ENCODE results near the gene SERPINH1.

Gene SERPINH1
- 18.6 to 21.4 reads per million in 2 experiments for total RNA-seq

DNA sequence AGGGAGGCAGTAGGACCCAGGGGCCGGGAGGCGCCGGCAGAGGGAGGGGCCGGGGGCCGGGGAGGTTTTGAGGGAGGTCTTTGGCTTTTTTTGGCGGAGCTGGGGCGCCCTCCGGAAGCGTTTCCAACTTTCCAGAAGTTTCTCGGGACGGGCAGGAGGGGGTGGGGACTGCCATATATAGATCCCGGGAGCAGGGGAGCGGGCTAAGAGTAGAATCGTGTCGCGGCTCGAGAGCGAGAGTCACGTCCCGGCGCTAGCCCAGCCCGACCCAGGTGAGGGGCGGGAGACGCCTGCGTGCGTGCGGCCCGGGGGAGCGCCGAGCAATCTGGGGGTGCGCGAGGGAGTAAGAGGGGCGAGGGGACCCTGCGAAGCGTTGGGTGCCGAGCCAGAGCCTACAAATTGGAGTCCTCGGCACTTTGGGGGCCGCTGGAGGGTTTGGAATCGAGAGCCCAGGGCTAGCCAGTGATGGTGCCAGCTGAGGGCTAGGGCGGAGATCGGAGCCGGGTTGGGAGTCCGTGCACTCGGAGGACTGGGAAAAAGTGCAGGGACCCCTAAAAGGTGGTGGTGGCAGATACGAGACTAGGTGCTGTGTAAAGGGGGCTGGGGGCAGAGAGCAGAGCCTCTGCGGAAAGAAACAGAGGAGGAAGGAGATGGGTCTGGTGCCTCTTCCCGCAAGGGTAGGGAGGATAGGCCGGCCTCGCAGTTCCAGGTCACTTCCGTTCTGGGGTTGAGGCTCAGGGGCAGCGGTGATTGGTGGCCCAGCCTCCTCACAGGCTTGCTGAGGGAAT is at the start of gene SERPINH1:
Gene SERPINH1, plus strand, starts transcription at position 206 of the 788 bp plus-strand sequence. CDS start 4,097 bp downstream, outside the sequence.
- peak; percentile 32 for DNase-seq (ENCODE audit: low read depth)

DNA sequence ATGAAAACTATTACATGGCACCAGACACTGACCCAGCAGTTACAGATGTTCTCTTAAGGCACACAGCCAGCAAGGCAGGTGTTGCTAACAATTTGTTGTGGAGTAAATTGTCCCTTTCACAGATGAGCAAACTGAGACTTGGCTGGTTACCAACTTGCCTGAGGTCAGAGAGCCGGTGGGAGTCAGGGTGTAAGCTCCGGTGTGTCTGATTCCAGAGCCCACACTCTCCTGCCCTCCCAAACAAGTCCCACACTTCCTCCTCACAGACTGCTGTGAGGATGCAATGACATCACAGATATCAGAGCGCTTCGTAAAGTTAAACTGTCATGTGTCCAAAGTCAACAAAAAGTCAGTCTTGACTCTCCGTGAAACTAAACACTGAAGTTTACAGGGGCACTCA is 48.8 kb upstream of the SERPINH1 start:
- DNase-seq (ENCODE audit: low read depth), result no peak

DNA sequence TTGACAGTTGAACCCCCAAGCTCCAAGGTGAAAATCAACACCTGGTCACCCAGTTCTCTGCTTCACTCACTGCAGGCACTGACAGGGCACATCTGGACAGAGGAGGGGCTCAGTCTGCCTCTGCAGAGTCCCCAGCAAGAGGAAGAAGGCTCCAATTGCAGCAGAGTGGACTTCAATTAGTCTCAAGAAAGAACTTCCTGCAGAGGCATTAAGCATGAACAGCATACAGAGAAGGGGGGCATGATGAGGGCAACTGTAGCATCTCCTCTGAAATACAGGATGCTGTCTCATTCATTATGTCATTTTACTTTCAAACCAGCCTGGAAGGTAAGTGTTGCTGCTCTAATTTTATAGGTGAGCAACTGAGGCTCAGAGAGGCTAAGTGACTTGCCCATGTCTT is 47.5 kb upstream of the SERPINH1 start:
- DNase-seq (ENCODE audit: low read depth), result no peak

DNA sequence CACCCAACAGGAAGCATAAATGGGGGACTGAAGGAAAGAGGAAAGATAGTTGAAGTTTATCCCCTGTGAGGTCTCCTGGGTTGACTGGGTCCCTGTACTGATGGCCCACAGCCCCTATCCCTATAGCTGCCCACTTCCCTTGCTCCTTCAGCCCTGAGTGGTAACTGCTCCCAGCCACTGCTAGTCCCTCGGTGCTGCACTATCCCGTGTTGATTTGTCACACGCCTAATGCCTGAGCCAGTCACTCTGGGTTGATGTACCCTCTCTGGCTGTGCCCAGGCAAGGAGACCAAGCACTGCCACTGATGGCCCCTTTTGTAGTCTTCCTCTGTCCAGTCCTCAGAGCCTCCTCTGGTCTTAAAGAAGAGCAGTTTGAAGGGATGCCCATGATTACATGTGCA is 45.9 kb upstream of the SERPINH1 start:
- DNase-seq (ENCODE audit: low read depth), result no peak

DNA sequence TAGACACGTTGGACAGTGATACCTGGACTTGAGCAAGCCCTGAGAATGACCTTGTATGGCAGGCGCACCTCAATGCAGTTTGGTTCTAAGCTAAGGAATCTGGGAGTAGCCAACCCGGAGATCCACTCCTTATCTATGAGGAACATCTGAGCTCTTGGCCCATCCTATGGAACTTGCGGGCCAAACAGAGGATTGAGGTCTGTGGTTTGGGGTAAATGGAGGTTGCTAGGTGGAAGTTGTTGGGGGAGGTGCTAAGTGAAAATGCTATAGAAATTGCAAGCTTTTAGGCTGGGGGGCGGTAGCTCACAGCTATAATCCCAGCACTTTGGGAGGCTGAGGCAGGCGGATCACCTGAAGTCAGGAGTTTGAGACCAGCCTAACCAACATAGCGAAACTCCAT is 45.2 kb upstream of the SERPINH1 start:
- no peak for DNase-seq (ENCODE audit: low read depth)

DNA sequence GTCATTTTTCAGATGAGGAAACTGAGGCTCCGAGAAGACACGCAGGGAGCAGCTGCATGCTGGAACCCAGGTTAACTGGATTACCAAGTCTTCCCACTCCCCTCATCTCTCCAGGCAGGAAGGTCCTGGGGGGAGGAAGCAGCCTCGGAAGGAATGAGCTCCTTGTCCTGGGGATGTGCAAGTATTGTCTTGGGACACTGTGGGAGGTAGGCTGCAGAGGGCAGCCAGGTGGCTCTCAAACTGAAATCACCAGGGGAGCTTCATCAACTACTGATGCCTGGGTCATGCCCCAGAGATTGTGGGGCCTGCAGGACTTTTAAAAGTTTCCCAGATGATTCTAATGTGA is 43.9 kb upstream of the SERPINH1 start:
- no peak for DNase-seq (ENCODE audit: low read depth)

DNA sequence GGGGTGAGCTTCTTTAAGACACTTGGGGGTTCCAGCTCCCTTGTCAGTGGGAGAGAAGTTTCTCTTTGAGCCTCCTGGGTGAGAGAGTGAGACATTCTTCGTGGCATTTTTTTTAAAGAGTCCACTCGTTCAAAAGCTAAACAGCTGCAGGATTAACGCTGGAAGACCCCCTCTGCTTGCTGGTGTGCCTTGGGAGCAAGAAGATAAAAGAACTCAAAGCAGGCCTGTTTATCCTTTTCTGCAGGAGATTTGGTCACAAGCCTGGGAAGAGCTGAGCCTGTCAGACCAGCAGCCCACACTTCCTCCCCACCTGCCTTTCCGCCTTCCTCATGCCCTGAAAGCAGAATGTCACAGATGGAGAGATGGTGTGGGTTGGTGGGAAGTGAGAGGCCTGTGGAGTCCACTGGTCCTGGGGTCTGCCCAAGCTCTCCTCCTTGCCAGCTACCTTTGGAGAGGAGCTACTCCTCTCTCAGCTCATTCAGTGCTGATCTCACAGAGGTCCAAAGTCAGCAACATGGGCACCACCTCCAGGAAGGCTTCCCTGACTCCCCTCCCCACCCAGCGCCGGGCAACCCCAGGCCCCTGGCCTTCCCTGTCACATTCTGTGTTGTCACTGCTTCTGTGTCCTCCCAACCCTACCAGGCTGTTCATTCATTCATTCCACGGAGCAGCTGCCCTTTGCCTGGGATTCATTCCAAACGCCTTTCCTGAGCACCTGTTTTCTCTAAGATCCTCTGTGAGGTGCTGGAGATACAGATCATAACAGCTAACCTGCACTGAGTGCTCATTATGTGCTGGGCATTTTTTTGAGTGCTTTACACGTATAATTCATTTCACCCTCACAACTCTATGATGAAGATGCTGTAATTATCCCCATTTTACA is 43.0 kb upstream of the SERPINH1 start:
- DNase-seq (ENCODE audit: low read depth), result no peak

DNA sequence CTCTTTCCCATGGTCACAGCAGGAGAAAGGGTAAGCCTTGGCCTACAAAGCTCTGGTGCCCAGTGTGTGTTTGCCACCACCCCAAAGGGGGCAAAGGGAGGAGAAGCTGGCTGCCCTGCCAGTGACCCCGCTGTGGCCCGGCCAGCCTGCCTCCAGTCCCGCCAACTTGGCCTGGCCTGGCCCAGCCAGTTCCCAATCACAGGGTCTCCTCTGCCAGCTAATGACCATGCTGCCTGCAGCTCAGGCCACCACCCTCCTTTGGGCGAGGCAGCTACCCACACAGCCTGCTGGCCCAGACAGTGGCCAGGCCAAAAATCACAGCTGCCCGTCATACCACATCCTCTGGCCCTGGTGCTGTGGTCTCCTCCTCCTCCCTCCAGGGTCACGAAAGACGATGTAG is 41.4 kb upstream of the SERPINH1 start:
- no peak for DNase-seq (ENCODE audit: low read depth)

DNA sequence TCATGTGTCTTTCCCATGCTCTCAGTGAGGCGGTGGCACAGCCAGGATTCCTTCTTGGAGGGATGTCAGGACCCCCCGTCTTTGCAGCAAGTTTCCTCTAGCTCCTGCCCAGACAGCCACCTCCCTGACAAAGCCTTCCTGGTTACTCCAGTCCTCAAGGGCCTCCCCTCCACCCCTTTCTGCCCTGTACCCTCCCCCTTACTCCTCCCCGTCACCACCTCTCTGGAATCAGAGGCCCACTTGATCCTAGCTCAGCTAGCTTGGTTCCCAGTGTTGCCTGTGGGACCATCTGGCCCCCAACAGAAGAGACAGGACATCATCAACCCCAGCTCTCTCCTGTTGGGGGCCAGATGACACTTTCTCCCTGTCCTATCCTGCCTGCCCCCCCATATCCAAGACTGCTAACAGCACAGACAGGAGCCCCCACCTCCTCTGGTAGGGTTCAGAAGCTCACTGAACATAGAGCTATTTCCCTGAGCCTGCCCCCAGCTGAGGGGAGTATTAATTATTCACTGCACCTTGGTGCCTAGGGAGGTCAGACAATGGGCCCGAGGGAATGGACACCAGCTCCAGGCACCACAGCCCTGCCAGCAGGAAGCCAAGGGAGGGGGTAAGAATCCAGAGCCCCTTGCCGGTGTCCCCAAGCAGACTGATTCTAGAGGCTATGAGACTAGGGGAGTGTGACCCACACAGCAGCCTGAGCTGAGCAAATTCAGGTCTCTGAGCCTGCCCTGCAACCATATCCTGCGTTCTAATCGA is 39.6 kb upstream of the SERPINH1 start:
- no peak for DNase-seq (ENCODE audit: low read depth)

DNA sequence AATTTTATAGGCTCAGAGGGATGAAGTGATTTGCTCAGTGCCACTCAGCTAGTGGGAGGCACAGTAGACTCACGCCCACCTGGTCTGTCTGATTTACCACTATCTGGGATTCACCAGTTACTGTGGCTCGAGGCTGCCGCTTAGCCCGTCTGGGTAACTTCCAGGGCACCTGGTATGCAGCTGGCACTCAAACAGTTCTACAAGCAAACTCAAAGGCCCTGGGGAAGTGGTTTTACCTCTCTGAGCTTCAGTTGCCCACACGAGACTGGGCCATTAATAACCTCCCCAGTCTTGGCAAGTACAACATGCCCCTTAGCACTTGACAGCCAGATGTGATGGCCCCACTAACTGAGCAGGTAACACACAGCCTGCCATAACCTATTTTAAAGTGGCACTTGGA is 38.9 kb upstream of the SERPINH1 start:
- no peak for DNase-seq (ENCODE audit: low read depth)

DNA sequence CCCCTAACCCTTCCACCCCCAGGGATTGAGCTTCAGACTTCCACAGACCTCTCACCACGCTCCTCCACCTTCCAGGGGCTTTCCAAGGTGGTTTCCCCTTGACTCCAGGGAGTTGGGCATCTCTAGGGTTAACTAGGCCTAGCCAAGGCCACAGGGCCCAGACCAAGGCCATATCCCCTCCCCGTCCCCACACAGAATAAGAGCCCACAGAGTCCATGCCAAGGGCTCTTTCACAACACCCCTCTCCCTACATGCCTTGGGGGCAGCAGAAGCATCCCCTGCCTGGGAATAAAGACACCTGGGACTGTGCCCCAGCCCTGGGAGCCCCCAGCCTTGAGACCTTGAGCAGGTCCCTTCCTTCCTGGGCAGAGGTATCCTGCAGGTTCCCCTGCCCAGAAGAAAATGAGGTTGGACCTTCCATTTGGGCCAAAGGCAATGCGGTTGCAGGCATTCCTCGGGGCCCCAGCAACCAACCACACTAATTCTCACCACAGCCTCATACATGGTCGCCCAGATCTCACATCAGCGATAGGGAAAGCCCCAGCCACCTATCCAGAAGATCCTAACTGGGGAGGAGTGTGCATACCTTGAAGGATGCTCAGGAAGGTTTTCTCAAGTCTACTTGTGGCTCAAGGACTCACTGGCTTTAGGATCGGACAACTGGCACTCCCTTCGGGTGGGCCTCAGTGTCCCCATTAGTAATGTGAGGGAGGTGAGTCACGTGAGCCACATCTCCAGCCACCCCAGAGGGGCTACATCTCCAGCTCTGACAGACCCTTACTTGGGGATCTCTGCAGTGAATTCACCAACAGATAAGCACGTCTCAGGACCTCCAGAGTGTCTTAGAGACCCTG is 38.0 kb upstream of the SERPINH1 start:
- no peak for DNase-seq (ENCODE audit: low read depth)

DNA sequence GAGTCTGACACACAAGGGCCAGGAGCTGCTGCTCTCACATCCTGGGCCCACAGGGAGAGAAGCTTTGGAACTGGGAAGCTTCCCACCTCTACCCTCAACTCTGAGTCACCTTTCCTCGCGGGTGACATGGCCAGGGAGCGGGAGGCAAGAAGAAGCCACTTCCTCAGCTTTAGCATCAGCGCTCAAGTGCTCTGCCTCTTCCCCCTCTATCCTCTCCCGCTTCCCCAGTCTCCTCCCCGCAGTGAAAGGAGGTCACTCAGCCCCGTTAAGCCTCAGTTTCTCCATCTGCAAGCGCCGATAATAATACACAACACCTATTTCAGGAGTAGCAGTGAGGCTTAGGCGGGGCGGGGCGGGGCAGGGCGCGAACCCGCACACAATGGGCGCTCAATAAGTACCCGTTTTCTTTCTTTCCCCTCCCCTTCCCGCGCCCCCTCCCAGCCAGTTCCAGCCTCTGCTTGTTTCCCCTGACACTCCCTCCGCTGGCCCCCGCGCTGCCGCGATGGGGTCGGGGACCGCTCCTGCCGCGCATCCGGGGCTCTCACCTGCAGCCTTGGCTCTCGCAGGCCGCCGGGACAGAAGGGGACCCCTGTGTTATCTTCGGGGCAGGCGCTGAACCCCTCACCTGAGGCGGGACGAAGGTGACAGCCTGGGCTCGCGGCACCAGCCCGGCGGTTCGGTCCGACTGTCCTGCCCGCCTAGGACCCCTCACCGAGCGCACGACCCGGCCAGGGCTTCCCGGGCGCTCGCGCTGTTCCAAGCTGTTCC is 37.2 kb upstream of the SERPINH1 start:
- DNase-seq (ENCODE audit: low read depth), result peak; percentile 16

DNA sequence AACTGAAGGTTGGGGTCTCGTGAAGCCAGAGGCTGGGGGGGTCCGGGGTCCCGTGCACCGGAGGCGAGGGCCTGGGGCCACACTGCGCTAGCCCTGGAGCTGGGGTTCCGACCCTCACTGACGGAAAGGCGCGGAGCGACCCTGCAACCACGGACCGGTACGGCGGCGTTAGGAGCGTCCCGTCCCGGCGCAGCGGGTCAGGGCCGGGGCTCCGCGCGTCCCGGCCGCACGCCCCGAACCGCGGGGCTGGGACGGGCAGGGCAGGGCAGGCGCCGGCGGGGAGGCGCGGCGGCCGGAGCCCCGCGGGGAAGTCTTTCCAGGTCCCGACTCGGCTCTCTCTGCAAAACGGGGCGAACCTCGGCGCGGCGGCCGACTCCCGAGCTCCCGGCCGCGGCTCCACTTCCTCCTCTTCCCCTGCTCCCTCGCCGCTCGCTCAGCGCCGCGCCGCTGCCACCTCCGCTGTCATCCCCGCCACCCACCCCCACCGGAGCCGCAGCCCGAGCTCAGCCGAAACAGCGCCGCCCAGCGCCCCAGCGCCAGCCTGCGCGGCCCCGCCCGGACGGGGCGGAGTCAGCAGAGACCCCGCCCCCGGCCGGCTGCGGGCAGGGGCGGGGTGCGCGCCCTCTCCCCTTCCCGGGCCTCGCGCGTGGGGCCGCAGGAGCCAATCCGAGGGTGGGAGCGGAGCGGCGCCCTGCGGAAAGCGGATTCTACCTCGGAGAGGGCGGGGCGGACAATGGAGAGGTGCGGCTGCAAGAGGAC is 36.4 kb upstream of the SERPINH1 start, which contains the start of gene GDPD5:
Gene GDPD5, minus strand, starts transcription at position 509 of the 759 bp plus-strand sequence. CDS start 48,206 bp downstream, outside the sequence.
- DNase-seq (ENCODE audit: low read depth), result peak; percentile 80

DNA sequence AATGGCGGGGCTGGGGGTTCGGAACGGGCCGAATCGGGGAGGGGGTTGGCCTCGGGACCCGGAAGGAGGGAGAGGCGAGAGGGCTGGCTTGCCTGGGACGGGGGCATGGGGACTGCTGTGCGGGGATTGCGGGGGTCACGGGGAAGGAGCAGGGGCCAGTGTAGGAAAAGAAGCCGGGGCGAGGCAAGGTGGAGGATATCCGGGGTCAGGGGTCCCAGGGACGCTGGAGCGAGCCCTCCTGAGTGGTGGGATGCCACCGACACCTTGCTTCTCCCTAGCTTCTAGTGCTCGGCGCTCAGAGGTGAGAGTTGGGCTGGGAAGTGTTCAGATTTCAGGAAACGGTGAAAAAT is 35.9 kb upstream of the SERPINH1 start:
- no peak for DNase-seq (ENCODE audit: low read depth)

DNA sequence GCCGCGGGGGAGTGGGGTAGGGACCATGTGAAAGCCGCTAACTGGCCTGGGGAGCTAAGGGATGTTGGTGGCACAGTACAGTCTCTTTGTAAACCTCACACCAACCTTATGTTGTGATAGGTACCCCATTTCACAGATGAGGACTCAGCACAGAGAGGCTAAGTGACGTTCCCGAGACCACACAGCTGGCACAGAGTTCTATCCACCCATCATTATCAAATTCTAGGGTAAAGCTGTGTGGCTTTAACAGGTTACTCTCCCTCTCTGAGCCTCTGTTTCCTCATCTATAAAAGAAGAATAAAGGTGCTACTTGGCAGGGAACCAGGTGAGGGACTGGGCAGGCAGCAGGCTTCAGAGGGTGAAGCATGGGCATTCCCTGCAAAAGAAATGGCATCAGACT is 34.9 kb upstream of the SERPINH1 start:
- DNase-seq (ENCODE audit: low read depth), result no peak

DNA sequence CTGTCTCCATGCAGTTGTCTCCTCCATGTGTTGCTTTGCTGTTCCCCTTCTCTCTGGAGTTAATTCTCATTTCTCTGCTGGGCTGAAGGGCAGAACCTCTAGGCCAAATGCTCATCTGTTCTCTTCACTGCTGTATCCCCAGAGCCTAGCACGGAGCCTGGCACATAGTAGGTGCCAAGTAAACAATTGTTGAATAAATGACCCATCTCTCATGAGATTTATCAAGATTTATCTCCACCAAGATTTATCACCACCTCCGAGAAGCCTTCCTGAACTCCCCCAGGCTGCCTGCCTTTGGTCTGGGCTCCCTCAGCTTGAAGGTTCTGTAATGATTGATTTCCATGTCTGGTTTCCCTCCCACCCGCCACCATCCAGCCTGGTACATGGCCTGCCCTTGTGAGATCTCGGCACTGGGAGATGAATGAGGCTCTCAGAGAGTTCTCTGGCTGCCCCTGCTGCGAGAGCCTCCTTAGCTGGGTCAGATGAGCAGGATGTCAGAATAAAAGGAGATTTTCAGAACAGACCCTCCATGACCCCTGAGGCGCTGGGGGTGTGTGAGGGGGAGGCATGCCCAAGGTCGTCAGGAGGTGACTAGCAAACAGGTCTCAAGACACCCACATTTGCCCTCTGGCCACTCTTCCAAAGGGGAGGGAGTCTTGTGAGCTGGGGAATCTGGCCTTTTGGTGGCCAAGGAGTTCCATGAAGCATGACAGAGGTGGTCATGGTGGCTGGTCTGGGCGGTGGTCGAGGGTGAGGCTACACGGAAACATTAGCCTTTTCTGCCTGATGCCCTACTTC is 33.9 kb upstream of the SERPINH1 start:
- no peak for DNase-seq (ENCODE audit: low read depth)

DNA sequence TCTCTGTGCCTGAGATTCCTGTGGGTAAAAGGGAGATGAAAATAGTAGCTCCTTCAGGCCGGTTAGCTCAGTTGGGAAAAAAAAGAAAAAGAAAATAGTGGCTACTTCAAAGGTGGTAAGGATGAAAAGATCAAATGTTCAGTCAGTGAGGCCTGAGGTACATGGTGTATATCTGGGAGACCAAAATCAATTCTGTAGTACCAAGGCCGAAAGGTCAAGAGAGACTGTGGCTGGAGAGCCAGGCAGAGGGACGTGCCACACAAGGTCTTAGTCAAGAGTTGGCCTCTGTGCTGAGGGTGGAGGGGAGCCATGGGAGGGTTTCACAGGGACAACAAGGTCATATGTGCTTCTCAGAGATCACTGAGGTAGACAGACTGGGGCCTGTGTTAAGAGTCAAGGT is 31.5 kb upstream of the SERPINH1 start:
- DNase-seq (ENCODE audit: low read depth), result no peak

DNA sequence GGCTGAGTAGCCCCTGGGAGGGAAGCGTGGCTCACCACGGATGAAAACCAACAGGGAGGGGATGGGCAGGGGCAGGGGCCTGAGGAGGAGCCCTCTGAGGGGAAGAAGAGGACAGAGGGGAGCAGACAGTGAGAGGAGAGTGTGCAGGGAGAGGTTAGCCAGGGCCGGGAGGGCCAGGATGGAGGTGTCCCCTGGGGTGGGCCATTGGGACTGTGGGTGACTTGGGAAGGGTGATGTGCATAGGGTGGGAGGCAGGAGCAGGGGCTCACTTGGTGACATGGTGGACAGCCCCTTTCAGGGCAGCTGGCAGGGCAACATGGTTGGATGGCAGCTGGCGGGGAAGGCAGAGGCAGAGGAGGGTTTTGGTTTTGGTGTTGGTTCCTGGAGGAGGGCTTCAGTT is 30.7 kb upstream of the SERPINH1 start:
- no peak for DNase-seq (ENCODE audit: low read depth)
